Measurements from ENCODE around the gene ZNF576. TPM values are rescaled to one million over a fixed set of nuclear protein-coding genes. Genes with fewer than 3 reads are reported as not detected.

Gene ZNF576
- total RNA-seq, 2 donors from 2014 or later = 4.6 to 20.2 TPM

DNA sequence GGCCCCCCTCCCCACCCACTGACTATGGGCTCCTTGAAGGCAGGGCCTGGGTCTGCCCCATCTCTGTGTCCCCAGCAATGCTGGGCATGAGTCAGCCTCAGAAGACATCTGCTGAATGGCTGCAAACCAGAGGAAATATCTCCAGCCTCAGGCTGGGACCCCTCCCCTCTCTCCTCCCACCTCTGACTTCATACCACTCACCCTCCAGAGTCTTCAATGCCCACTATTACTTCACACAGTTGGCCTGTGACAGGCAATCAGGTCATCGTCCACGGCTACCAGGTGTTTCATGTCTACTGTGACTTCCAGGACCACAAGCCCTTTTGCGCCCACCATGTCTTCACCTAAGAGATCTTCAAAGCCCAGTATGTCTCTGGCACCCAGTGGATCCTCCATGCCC lies 15.4 kb downstream of the ZNF576 start, which contains the start of gene SRRM5:
Gene SRRM5 (plus strand): TSS at position 301 of the 400 bp plus-strand sequence. CDS start 34 bp downstream, at position 335.
- TF ChIP-seq, protein P1, sequence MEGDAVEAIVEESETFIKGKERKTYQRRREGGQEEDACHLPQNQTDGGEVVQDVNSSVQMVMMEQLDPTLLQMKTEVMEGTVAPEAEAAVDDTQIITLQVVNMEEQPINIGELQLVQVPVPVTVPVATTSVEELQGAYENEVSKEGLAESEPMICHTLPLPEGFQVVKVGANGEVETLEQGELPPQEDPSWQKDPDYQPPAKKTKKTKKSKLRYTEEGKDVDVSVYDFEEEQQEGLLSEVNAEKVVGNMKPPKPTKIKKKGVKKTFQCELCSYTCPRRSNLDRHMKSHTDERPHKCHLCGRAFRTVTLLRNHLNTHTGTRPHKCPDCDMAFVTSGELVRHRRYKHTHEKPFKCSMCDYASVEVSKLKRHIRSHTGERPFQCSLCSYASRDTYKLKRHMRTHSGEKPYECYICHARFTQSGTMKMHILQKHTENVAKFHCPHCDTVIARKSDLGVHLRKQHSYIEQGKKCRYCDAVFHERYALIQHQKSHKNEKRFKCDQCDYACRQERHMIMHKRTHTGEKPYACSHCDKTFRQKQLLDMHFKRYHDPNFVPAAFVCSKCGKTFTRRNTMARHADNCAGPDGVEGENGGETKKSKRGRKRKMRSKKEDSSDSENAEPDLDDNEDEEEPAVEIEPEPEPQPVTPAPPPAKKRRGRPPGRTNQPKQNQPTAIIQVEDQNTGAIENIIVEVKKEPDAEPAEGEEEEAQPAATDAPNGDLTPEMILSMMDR (IDR thresholded peaks at IDR 0.05) = no peak
- Histone ChIP-seq H3K4me3 (no peak within 1 kb of the TSS), H3K27ac (no peak within 1 kb of the TSS), H3K36me3 (peaks cover 14% of the 10 kb centered on the region), H3K4me1 (ENCODE audit: control insufficient read depth in 1 of 2, low read depth in 2 of 2) (no peaks in the 10 kb centered on the region), H3K9me3 (no peaks in the 10 kb centered on the region), H3K27me3 (replicated peaks; ENCODE audit: insufficient read depth) (no peaks in the 10 kb centered on the region)
- DNase-seq (ENCODE audit: low spot score) (no peak), ATAC-seq (ENCODE audit: insufficient number of reproducible peaks, low FRiP score, low read depth) (no peak)

DNA sequence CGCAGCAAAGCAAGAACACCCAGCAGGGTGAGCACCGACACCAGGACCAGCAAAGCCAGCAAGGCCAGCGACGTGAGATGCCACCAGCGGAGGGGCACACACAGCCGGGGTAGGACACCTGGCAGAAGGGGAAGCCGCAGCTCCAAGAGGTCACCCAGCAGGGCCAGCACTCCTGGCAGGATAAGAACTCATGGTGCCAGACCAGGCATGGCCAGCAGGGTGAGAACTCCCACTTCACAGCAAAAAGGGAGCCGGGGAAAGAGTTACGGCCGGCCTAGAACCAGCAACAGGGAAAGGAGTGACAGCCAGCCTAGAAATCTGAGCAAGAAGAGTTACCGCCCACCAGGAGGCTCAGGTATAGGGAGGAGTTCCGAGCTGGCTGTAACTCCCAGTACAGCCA lies 16.0 kb downstream of the ZNF576 start:
- DNase-seq (ENCODE audit: low spot score) (no peak), ATAC-seq (ENCODE audit: insufficient number of reproducible peaks, low FRiP score, low read depth) (no peak)
- Histone ChIP-seq H3K36me3 (peaks cover 14% of the 10 kb centered on the region), H3K27ac (no peak overlapping the region), H3K9me3 (no peaks in the 10 kb centered on the region), H3K4me3 (no peak overlapping the region), H3K4me1 (ENCODE audit: control insufficient read depth in 1 of 2, low read depth in 2 of 2) (no peaks in the 10 kb centered on the region), H3K27me3 (replicated peaks; ENCODE audit: insufficient read depth) (no peaks in the 10 kb centered on the region)
- TF ChIP-seq, protein P1 (IDR thresholded peaks at IDR 0.05) = no peak

DNA sequence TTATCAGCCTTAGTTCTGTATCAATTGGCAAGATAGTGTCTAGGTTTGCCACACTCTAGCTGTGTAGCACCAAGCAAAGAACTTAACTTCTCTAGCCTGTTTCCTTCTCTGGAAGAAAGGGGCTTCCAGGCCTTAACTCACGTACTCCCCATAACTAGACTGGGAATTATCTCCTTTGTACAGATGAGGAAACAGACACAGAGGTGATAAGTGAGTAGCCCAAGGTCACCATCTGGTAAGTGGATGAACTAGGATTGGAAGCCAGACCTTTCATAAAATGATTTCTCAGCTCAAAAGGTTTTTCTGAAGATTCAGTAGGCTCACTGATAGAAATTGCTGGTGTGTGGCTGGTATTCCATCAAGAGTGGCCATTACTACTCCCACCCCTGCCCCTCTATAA lies 19.9 kb downstream of the ZNF576 start:
- DNase-seq (ENCODE audit: low spot score) (no peak), ATAC-seq (ENCODE audit: insufficient number of reproducible peaks, low FRiP score, low read depth) (no peak)
- H3K27ac ChIP-seq = no peak overlapping the region
- TF ChIP-seq, protein P1 (IDR thresholded peaks at IDR 0.05) = no peak
- peaks cover 0 to 16% of the 10 kb centered on the region in 2 donors for H3K4me1 ChIP-seq (ENCODE audit: control insufficient read depth in 1 of 2, low read depth in 2 of 2)
- no peak overlapping the region for H3K4me3 ChIP-seq
- H3K36me3 ChIP-seq = peaks cover 11% of the 10 kb centered on the region
- no peaks in the 10 kb centered on the region for H3K9me3 ChIP-seq
- H3K27me3 ChIP-seq (replicated peaks; ENCODE audit: insufficient read depth) = no peaks in the 10 kb centered on the region

DNA sequence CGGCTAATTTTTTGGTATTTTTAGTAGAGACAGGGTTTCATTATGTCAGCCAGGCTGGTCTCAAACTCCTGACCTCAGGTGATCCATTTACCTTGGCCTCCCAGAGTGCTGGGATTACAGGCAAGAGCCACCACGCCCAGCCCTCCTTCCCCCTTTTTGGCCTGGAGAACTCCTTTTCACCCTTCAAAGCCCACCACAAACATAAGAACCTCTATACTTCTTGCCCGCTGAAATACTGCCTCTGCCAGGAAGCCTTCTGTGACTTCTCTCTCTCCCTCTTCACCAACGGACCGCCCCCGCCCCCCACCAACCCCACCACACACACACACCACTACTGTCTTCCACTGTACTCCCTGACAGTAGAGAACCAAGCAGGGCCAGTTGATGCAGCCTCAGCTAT lies 20.6 kb downstream of the ZNF576 start:
- TF ChIP-seq, protein P1 (IDR thresholded peaks at IDR 0.05) = no peak
- Histone ChIP-seq H3K27ac (no peak overlapping the region), H3K27me3 (replicated peaks; ENCODE audit: insufficient read depth) (no peaks in the 10 kb centered on the region), H3K9me3 (no peaks in the 10 kb centered on the region), H3K36me3 (peaks cover 7% of the 10 kb centered on the region), H3K4me1 (ENCODE audit: control insufficient read depth in 1 of 2, low read depth in 2 of 2) (peaks cover 0 to 16% of the 10 kb centered on the region in 2 donors), H3K4me3 (no peak overlapping the region)
- DNase-seq (ENCODE audit: low spot score) = no peak
- no peak for ATAC-seq (ENCODE audit: insufficient number of reproducible peaks, low FRiP score, low read depth)

DNA sequence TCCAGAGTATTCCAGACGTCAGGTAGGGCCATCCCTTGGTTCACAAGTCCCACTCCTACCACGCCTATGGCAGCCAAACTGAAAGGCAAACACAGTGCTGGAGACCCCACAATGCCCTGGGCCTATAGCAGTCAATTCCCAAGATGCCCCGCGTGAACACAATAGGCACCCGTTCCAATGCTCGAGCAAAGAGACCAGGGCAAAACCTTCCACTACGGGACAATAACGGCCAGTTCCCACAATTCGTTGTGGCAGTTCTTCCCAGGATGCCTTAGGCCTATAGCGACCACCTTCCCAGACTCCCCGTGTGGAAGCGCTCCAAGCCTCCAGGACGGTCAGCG lies 22.5 kb downstream of the ZNF576 start:
- ATAC-seq (ENCODE audit: insufficient number of reproducible peaks, low FRiP score, low read depth) (peak; percentile 10), DNase-seq (ENCODE audit: low spot score) (no peak)
- peaks cover 0 to 16% of the 10 kb centered on the region in 2 donors for H3K4me1 ChIP-seq (ENCODE audit: control insufficient read depth in 1 of 2, low read depth in 2 of 2)
- TF ChIP-seq, protein P1 (IDR thresholded peaks at IDR 0.05) = no peak
- no peaks in the 10 kb centered on the region for H3K36me3 ChIP-seq
- H3K27me3 ChIP-seq (replicated peaks; ENCODE audit: insufficient read depth) = no peaks in the 10 kb centered on the region
- no peaks in the 10 kb centered on the region for H3K9me3 ChIP-seq
- H3K4me3 ChIP-seq = peak overlapping the region; percentile 72
- H3K27ac ChIP-seq = peak overlapping the region; percentile 80 to 84

Data from thoracic aorta (tissue), 2 donors.